ENCODE data around the gene GAB3. TPM values are rescaled to one million over a fixed set of nuclear protein-coding genes. Genes with fewer than 3 reads are reported as not detected.

Gene GAB3
- total RNA-seq, 4 donors from 2014 or later = 3.5 to 7.4 (median 5.0) TPM

- Histone ChIP-seq H3K36me3 (no peaks in the 10 kb centered on the region), H3K4me3 (no peak overlapping the region), H3K9me3 (no peaks in the 10 kb centered on the region), H3K27me3 (no peaks in the 10 kb centered on the region), H3K4me1 (no peaks in the 10 kb centered on the region), H3K27ac (peak overlapping the region; percentile 14 to 32 (median 21))
- no peak for DNase-seq
- TF ChIP-seq CTCF (IDR thresholded peaks at IDR 0.05) = no peak
- no peak for TF ChIP-seq POLR2A (IDR thresholded peaks at IDR 0.05)
Measured at GRCh38 chrX:154718616-154719015, 32.3 kb downstream of the GAB3 start.

DNA sequence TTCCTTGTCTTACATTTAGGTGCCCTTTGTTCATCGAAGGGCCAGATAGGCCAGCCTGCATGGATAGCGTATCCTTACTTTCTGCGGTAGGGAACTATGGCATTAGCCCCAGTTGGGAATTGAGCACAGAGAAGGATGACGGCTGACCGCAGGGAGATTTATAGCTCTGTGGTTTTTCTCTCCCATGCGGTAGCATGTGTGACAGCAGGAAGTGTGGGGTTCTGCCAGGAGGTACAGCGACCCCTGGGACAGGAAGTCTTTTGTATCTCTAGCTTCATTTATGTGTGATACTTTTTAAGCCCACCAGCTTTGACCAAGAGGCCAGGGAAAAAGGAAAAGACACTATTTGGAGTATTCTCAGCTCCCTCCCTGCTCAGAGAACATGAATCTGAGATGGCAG is 33.1 kb downstream of the GAB3 start:
- peak in 2 of 3 donors; percentile 37 to 60 for DNase-seq
- H3K4me1 ChIP-seq = no peaks in the 10 kb centered on the region
- H3K9me3 ChIP-seq = no peaks in the 10 kb centered on the region
- H3K27me3 ChIP-seq = no peaks in the 10 kb centered on the region
- H3K27ac ChIP-seq = peak overlapping the region in 3 of 4 donors; percentile 14 to 22 (median 20)
- TF ChIP-seq POLR2A (IDR thresholded peaks at IDR 0.05) (no peak), CTCF (IDR thresholded peaks at IDR 0.05) (peak in 1 of 6 experiments; percentile 2)
- no peaks in the 10 kb centered on the region for H3K36me3 ChIP-seq
- H3K4me3 ChIP-seq = no peak overlapping the region

- no peaks in the 10 kb centered on the region for H3K9me3 ChIP-seq
- H3K27ac ChIP-seq = no peak overlapping the region
- H3K4me3 ChIP-seq = no peak overlapping the region
- no peaks in the 10 kb centered on the region for H3K4me1 ChIP-seq
- TF ChIP-seq CTCF (IDR thresholded peaks at IDR 0.05) = no peak
- TF ChIP-seq POLR2A (IDR thresholded peaks at IDR 0.05) = no peak
- DNase-seq = no peak
- H3K36me3 ChIP-seq = no peaks in the 10 kb centered on the region
- H3K27me3 ChIP-seq = no peaks in the 10 kb centered on the region
Measured at GRCh38 chrX:154715825-154716224, 35.1 kb downstream of the GAB3 start.

GRCh38 chrX:154714925-154715324 is 36.0 kb downstream of the GAB3 start:
- Histone ChIP-seq H3K4me1 (no peaks in the 10 kb centered on the region), H3K9me3 (no peaks in the 10 kb centered on the region), H3K36me3 (no peaks in the 10 kb centered on the region), H3K27ac (no peak overlapping the region), H3K4me3 (no peak overlapping the region), H3K27me3 (no peaks in the 10 kb centered on the region)
- DNase-seq = peak in 2 of 3 donors; percentile 42 to 73
- TF ChIP-seq POLR2A (IDR thresholded peaks at IDR 0.05) (no peak), CTCF (IDR thresholded peaks at IDR 0.05) (peak; percentile 40 to 77 (median 66))

GRCh38 chrX:154712781-154713740 is 37.8 kb downstream of the GAB3 start:
- H3K27me3 ChIP-seq = no peaks in the 10 kb centered on the region
- no peak overlapping the region for H3K4me3 ChIP-seq
- H3K4me1 ChIP-seq = no peaks in the 10 kb centered on the region
- H3K9me3 ChIP-seq = no peaks in the 10 kb centered on the region
- TF ChIP-seq POLR2A (IDR thresholded peaks at IDR 0.05) (no peak), CTCF (IDR thresholded peaks at IDR 0.05) (no peak)
- no peaks in the 10 kb centered on the region for H3K36me3 ChIP-seq
- H3K27ac ChIP-seq = peak overlapping the region in 1 of 4 donors; percentile 35
- DNase-seq = no peak
